H1 (cell line): ENCODE data around the gene LPP.

Experiments used
- CTCF ChIP-seq, 3 experiments: IDR thresholded peaks; 1 replicate in 2 of 3; 2 replicates in 1 of 3; pipeline versions ENCODE4 v1.5.1 to v1.6.1; 2011; ENCODE audit warnings: low read length in 3 of 3, mild to moderate bottlenecking in 3 of 3, inconsistent platforms in 2 of 3, low read depth in 1 of 3, moderate library complexity in 1 of 3; ENCODE audit not compliant: insufficient read depth in 1 of 3; ENCODE audit errors: control extremely low read depth in 1 of 3
- EP300 ChIP-seq, 2 experiments: IDR thresholded peaks; 1 replicate in 1 of 2; 2 replicates in 1 of 2; pipeline ENCODE4 v1.6.1; 2011 to 2012; ENCODE audit warnings: low read depth in 2 of 2, low read length in 2 of 2, mild to moderate bottlenecking in 2 of 2, borderline replicate concordance in 1 of 2, inconsistent platforms in 1 of 2, moderate library complexity in 1 of 2
- GABPA ChIP-seq: IDR thresholded peaks from 2 replicates; pipeline ENCODE4 v1.6.1; 2011; ENCODE audit warnings: mild to moderate bottlenecking, low read length, moderate library complexity, borderline replicate concordance; ENCODE audit not compliant: insufficient read depth
- SIX5 ChIP-seq: IDR thresholded peaks from 2 replicates; pipeline ENCODE4 v1.6.1; 2011; ENCODE audit warnings: mild to moderate bottlenecking, low read depth, low read length

GRCh38 chr3:188421836-188422540 lies 268.0 kb downstream of the LPP start:
- TF ChIP-seq SIX5, result no peak
- TF ChIP-seq GABPA, result no peak
- no peak for TF ChIP-seq CTCF (IDR thresholded peaks at IDR 0.05; ENCODE audit: control extremely low read depth in 1 of 3, insufficient read depth in 1 of 3, low read depth in 1 of 3, low read length in 3 of 3)
- no peak for TF ChIP-seq EP300 (IDR thresholded peaks at IDR 0.05; ENCODE audit: borderline replicate concordance in 1 of 2, low read depth in 2 of 2, low read length in 2 of 2)
